MM.1S (cell line): ENCODE measurements around the gene FGGY.
"Not testable (repeated sequence)": the region's sequence is repeated elsewhere in the genome, so short reads cannot be mapped to it uniquely, and the experiment has no call there.

Source experiments
- DNase-seq: peaks from one replicate; pipeline ENCODE4 v3.0.0-alpha.2; 2015
- H2AFZ ChIP-seq: fragments of 300-600 bp; sonication (generic); 2 replicates; pipeline ENCODE4 v1.6.0; 2016; ENCODE audit warnings: antibody characterized with exemption, low read length
- H3F3A ChIP-seq: fragments of 300-600 bp; sonication (generic); 2 replicates; pipeline ENCODE4 v1.6.1; 2016; ENCODE audit warnings: mild to moderate bottlenecking, antibody characterized with exemption, low read length, moderate library complexity, mixed read lengths; ENCODE audit not compliant: insufficient read depth
- H3K27ac ChIP-seq: fragments of 300-600 bp; sonication (generic); 2 replicates; pipeline ENCODE4 v1.5.1; 2016; ENCODE audit warnings: mild to moderate bottlenecking, low read length
- H3K27me3 ChIP-seq: fragments of 300-600 bp; sonication (generic); replicated peaks from 2 replicates; pipeline ENCODE4 v1.6.0; 2016; ENCODE audit warnings: low read length; ENCODE audit not compliant: insufficient read depth
- H3K36me3 ChIP-seq: fragments of 300-600 bp; sonication (generic); replicated peaks from 2 replicates; pipeline ENCODE4 v1.6.1; 2016; ENCODE audit warnings: mild to moderate bottlenecking, low read length, mixed read lengths; ENCODE audit not compliant: insufficient read depth
- H3K4me1 ChIP-seq: fragments of 300-600 bp; sonication (generic); 2 replicates; pipeline ENCODE4 v1.6.1; 2016; ENCODE audit warnings: low read length, mixed read lengths
- H3K4me2 ChIP-seq: fragments of 300-600 bp; sonication (generic); 2 replicates; pipeline ENCODE4 v1.6.0; 2016; ENCODE audit warnings: low read depth, low read length
- H3K4me3 ChIP-seq: fragments of 300-600 bp; sonication (generic); 2 replicates; pipeline ENCODE4 v1.5.1; 2016; ENCODE audit warnings: low read length, mixed read lengths
- H3K79me2 ChIP-seq: fragments of 300-600 bp; sonication (generic); 2 replicates; pipeline ENCODE4 v1.6.1; 2016; ENCODE audit warnings: mixed run types, low read length, mixed read lengths
- H3K9ac ChIP-seq: fragments of 300-600 bp; sonication (generic); 2 replicates; pipeline ENCODE4 v1.6.1; 2016; ENCODE audit warnings: low read length, mixed read lengths
- H3K9me2 ChIP-seq: fragments of 300-600 bp; sonication (generic); replicated peaks from 2 replicates; pipeline ENCODE4 v1.6.1; 2016; ENCODE audit warnings: mild to moderate bottlenecking, low read length, mixed read lengths; ENCODE audit not compliant: insufficient read depth
- H3K9me3 ChIP-seq: fragments of 300-600 bp; sonication (generic); replicated peaks from 2 replicates; pipeline ENCODE4 v1.6.1; 2016; ENCODE audit warnings: mild to moderate bottlenecking, low read length, mixed read lengths; ENCODE audit not compliant: insufficient read depth
- H4K20me1 ChIP-seq: fragments of 300-600 bp; sonication (generic); 2 replicates; pipeline ENCODE4 v1.6.1; 2016; ENCODE audit warnings: mild to moderate bottlenecking, low read length, moderate library complexity, mixed read lengths; ENCODE audit not compliant: insufficient read depth
- CTCF ChIP-seq: fragments of 300-600 bp; sonication (generic); IDR thresholded peaks from 2 replicates; pipeline ENCODE4 v1.5.1; 2016; ENCODE audit warnings: antibody characterized with exemption, low read length, mixed read lengths
- EZH2 ChIP-seq: fragments of 300-600 bp; sonication (generic); optimal IDR thresholded peaks from 2 replicates; pipeline ENCODE3; 2017; ENCODE audit warnings: low read depth, mild to moderate bottlenecking, antibody characterized with exemption, low read length, mixed read lengths
- EZH2phosphoT487 ChIP-seq: fragments of 300-600 bp; sonication (generic); IDR thresholded peaks from 2 replicates; pipeline ENCODE4 v1.6.1; 2018; ENCODE audit warnings: antibody characterized with exemption, low read length

The FGGY gene

DNA sequence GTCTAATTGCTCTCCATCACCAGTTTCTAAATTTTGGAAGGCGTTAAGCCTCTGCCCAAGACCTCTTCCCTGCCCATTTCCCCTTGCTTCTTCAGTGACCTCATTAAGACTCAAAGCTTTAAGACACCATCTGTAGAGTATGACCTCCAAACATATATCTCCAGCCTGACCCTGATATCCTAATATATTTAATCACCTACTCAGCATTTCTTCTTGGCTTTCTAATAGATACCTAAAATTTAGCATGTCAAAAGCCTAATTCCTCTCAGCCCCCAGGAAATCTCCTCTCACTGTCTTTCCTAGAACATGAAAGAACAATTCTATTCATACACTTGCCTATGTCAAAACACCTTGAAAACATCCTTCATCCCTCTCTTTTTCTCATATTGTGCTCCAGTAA is 282.3 kb downstream of the FGGY start:
- Histone ChIP-seq H3K27ac (no peak overlapping the region), H4K20me1 (no peaks in the 10 kb centered on the region), H3K9me3 (no peaks in the 10 kb centered on the region), H3K4me3 (no peak overlapping the region), H3K9me2 (no peaks in the 10 kb centered on the region), H3K79me2 (no peaks in the 10 kb centered on the region), H3F3A (peaks cover 12% of the 10 kb centered on the region), H3K4me2 (no peak overlapping the region), H3K9ac (no peak overlapping the region), H3K36me3 (no peaks in the 10 kb centered on the region), H2AFZ (no peak overlapping the region), H3K4me1 (peaks cover 48% of the 10 kb centered on the region), H3K27me3 (no peaks in the 10 kb centered on the region)
- DNase-seq: no peak
- TF ChIP-seq CTCF: no peak
- no peak for TF ChIP-seq EZH2
- TF ChIP-seq EZH2phosphoT487: no peak

DNA sequence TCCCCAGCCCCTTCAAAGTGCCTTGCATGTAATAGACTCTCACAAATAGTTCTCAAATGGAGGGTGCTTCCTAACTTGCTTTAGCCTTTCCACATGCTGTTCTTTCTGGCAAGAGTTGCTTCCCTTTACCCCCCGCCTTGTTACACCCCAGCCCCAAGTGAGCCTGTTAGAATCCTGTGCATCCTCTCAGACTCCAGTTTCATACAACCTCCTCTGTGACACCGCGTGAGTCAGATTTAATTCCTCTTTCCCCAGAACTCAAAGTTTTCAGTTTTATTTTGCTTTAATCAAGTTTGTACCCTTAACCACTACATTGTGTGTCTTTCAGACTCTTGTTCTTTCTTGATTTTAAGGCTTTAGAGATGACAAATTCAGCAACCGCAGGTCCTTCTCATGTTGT is 283.4 kb downstream of the FGGY start:
- Histone ChIP-seq H3K9ac (no peak overlapping the region), H3K9me3 (no peaks in the 10 kb centered on the region), H3K79me2 (no peaks in the 10 kb centered on the region), H3K27me3 (no peaks in the 10 kb centered on the region), H3K36me3 (no peaks in the 10 kb centered on the region), H3F3A (peaks cover 12% of the 10 kb centered on the region), H2AFZ (no peak overlapping the region), H4K20me1 (no peaks in the 10 kb centered on the region), H3K27ac (peak overlapping the region; percentile 17; the same call in 1 of the 2 replicates), H3K4me3 (no peak overlapping the region), H3K9me2 (no peaks in the 10 kb centered on the region), H3K4me1 (peaks cover 48% of the 10 kb centered on the region), H3K4me2 (peak overlapping the region; percentile 10; the same call in 1 of the 2 replicates)
- no peak for TF ChIP-seq CTCF
- no peak for TF ChIP-seq EZH2phosphoT487
- TF ChIP-seq EZH2: no peak
- DNase-seq: peak; percentile 17

GRCh38 chr1:59592410-59592809 is 295.5 kb downstream of the FGGY start:
- not testable (repeated sequence) for H4K20me1 ChIP-seq, H2AFZ ChIP-seq, H3K4me3 ChIP-seq, H3K9me2 ChIP-seq, DNase-seq, H3K27me3 ChIP-seq, H3K27ac ChIP-seq, H3K9ac ChIP-seq, H3K9me3 ChIP-seq, H3K79me2 ChIP-seq, H3F3A ChIP-seq, H3K4me1 ChIP-seq, H3K4me2 ChIP-seq, H3K36me3 ChIP-seq

DNA sequence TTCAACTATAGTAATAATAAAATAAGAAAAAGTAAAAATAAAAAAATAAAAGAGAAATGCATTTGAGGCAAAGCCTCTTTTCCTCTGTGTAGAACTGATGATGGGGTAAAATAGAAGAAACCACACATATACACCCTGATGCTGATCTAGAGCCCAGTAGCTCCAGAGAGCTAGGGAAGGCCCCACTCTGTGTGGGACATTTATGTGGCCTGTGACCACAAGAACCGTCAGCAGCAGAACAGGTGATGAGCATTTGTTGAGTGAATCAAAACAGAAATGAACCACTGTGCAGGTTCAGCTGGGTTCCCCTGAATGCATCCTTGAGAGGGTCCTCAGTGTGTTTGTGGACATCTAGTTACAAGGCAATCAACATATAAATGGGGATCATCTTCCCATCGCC is 296.0 kb downstream of the FGGY start:
- H3K36me3 ChIP-seq: no peaks in the 10 kb centered on the region
- H3K9ac ChIP-seq: no peak overlapping the region
- H3K4me3 ChIP-seq: no peak overlapping the region
- H3K4me1 ChIP-seq: no peaks in the 10 kb centered on the region
- TF ChIP-seq EZH2phosphoT487 (no peak), EZH2 (no peak), CTCF (no peak)
- no peaks in the 10 kb centered on the region for H3K27me3 ChIP-seq
- no peak overlapping the region for H3K4me2 ChIP-seq
- no peaks in the 10 kb centered on the region for H4K20me1 ChIP-seq
- no peak overlapping the region for H2AFZ ChIP-seq
- H3K9me2 ChIP-seq: no peaks in the 10 kb centered on the region
- DNase-seq: no peak
- no peaks in the 10 kb centered on the region for H3K79me2 ChIP-seq
- H3K27ac ChIP-seq: no peak overlapping the region
- no peaks in the 10 kb centered on the region for H3F3A ChIP-seq
- no peaks in the 10 kb centered on the region for H3K9me3 ChIP-seq
